Measurements from ENCODE around the gene LGALS1. TPM values are rescaled to one million over a fixed set of nuclear protein-coding genes. Genes with fewer than 3 reads are reported as not detected.
"Not testable (repeated sequence)": the region's sequence is repeated elsewhere in the genome, so short reads cannot be mapped to it uniquely, and the experiment has no call there.

The LGALS1 gene
- total RNA-seq, 1 donor from 2014 or later, result 55.5 TPM

GRCh38 chr22:37639771-37640590 is 35.5 kb upstream of the LGALS1 start:
- ATAC-seq, result peak; percentile 0

- peak; percentile 48 for ATAC-seq
These were observed 34.6 kb upstream of the LGALS1 start for GRCh38 chr22:37640591-37641560.

GRCh38 chr22:37641561-37641949 is 33.9 kb upstream of the LGALS1 start:
- ATAC-seq, result no peak

- peak; percentile 55 for ATAC-seq
These were observed 32.1 kb upstream of the LGALS1 start for GRCh38 chr22:37643225-37643847.

- ATAC-seq, result no peak
These were observed 28.1 kb upstream of the LGALS1 start for GRCh38 chr22:37647317-37647716.

GRCh38 chr22:37647928-37648327 is 27.5 kb upstream of the LGALS1 start:
- ATAC-seq, result peak; percentile 84

- ATAC-seq, result no peak
These were observed 24.8 kb upstream of the LGALS1 start for GRCh38 chr22:37650463-37651136.

- ATAC-seq, result no peak
These were observed 20.7 kb upstream of the LGALS1 start for GRCh38 chr22:37654563-37655251.

- no peak for ATAC-seq
These were observed 20.2 kb upstream of the LGALS1 start for GRCh38 chr22:37655252-37655563.

- ATAC-seq, result not testable (repeated sequence)
These were observed 18.9 kb upstream of the LGALS1 start for GRCh38 chr22:37656583-37656982.

- ATAC-seq, result peak; percentile 7
These were observed 17.8 kb upstream of the LGALS1 start for GRCh38 chr22:37657590-37658132.

- ATAC-seq, result peak; percentile 94
These were observed 17.0 kb upstream of the LGALS1 start, which contains the start of gene PDXP for GRCh38 chr22:37658133-37659065. Gene PDXP, plus strand, starts transcription at chr22:37658723. Its CDS starts 60 bp downstream, at chr22:37658783.

- ATAC-seq, result no peak
These were observed 16.2 kb upstream of the LGALS1 start for GRCh38 chr22:37659066-37659896.

GRCh38 chr22:37659897-37660708 is 15.3 kb upstream of the LGALS1 start:
- no peak for ATAC-seq

GRCh38 chr22:37660709-37661045 is 14.8 kb upstream of the LGALS1 start:
- no peak for ATAC-seq

- no peak for ATAC-seq
These were observed 14.1 kb upstream of the LGALS1 start for GRCh38 chr22:37661160-37661924.

- no peak for ATAC-seq
These were observed 13.4 kb upstream of the LGALS1 start for GRCh38 chr22:37662039-37662438.
